ENCODE data around the gene SASH1. TPM values are rescaled to one million over a fixed set of nuclear protein-coding genes. Genes with fewer than 3 reads are reported as not detected.

The SASH1 gene
- total RNA-seq, 1 experiment from 2014 or later, result 27.4 TPM

DNA sequence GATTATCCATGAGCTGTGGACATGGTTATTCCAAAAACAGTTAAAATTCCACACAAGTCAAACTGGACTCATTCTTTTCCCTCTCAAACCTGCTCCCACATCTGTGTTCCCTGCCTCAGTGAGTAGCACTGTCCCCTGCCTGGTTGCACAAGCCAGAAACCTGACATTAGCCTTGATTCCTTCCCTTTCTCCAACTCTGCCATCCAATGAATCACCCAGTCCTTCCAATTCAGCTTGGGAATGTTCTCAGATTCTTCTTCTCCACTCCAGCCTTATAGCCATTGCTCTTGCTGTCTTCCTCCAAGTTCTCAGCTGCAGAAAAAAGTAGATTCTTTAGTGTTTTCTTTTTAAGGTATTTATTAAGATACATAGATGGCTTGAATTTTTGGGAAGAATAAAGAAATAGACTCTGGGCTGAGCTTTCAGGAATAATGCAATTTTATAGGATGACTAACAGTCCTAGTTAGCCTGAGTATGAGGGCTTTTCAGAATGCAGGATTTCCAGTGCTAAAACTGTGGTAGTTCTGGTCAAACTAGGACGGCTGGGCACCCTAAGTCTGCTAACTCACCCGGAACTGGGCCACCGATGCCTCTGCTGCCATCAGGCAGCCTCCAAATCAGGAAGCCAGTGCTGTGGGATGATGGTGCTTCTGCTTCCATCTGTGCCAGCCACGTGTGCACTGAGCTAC lies 18.2 kb upstream of the SASH1 start:
- no peak overlapping the region for H3K4me3 Mint-ChIP-seq
- TF ChIP-seq ATF6 (CRISPR knock-in tag; IDR thresholded peaks at IDR 0.05) (no peak), ZBTB43 (CRISPR knock-in tag; IDR thresholded peaks at IDR 0.05) (no peak), ZNF263 (CRISPR knock-in tag; IDR thresholded peaks at IDR 0.05; ENCODE audit: low read depth) (no peak), NFYB (CRISPR knock-in tag; conservative IDR thresholded peaks at IDR 0.05; ENCODE audit: low read depth) (no peak), IRF2 (CRISPR knock-in tag; IDR thresholded peaks at IDR 0.05; ENCODE audit: borderline replicate concordance, low read depth) (no peak), ZNF396 (CRISPR knock-in tag; IDR thresholded peaks at IDR 0.05; ENCODE audit: borderline replicate concordance) (no peak), SMAD3 (CRISPR knock-in tag; IDR thresholded peaks at IDR 0.05; ENCODE audit: borderline replicate concordance) (no peak), ZNF423 (CRISPR knock-in tag; IDR thresholded peaks at IDR 0.05) (no peak)
- TF ChIP-seq, protein P1, sequence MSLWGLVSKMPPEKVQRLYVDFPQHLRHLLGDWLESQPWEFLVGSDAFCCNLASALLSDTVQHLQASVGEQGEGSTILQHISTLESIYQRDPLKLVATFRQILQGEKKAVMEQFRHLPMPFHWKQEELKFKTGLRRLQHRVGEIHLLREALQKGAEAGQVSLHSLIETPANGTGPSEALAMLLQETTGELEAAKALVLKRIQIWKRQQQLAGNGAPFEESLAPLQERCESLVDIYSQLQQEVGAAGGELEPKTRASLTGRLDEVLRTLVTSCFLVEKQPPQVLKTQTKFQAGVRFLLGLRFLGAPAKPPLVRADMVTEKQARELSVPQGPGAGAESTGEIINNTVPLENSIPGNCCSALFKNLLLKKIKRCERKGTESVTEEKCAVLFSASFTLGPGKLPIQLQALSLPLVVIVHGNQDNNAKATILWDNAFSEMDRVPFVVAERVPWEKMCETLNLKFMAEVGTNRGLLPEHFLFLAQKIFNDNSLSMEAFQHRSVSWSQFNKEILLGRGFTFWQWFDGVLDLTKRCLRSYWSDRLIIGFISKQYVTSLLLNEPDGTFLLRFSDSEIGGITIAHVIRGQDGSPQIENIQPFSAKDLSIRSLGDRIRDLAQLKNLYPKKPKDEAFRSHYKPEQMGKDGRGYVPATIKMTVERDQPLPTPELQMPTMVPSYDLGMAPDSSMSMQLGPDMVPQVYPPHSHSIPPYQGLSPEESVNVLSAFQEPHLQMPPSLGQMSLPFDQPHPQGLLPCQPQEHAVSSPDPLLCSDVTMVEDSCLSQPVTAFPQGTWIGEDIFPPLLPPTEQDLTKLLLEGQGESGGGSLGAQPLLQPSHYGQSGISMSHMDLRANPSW (CRISPR knock-in tag; conservative IDR thresholded peaks at IDR 0.05; ENCODE audit: low read depth), result no peak
- TF ChIP-seq, protein P2, sequence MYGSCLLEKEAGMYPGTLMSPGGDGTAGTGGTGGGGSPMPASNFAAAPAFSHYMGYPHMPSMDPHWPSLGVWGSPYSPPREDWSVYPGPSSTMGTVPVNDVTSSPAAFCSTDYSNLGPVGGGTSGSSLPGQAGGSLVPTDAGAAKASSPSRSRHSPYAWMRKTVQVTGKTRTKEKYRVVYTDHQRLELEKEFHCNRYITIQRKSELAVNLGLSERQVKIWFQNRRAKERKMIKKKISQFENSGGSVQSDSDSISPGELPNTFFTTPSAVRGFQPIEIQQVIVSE (CRISPR knock-in tag; IDR thresholded peaks at IDR 0.05; ENCODE audit: borderline replicate concordance), result no peak
- TF ChIP-seq, protein P3, sequence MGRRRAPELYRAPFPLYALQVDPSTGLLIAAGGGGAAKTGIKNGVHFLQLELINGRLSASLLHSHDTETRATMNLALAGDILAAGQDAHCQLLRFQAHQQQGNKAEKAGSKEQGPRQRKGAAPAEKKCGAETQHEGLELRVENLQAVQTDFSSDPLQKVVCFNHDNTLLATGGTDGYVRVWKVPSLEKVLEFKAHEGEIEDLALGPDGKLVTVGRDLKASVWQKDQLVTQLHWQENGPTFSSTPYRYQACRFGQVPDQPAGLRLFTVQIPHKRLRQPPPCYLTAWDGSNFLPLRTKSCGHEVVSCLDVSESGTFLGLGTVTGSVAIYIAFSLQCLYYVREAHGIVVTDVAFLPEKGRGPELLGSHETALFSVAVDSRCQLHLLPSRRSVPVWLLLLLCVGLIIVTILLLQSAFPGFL (CRISPR knock-in tag; IDR thresholded peaks at IDR 0.05; ENCODE audit: borderline replicate concordance), result no peak
- TF ChIP-seq, protein P4, sequence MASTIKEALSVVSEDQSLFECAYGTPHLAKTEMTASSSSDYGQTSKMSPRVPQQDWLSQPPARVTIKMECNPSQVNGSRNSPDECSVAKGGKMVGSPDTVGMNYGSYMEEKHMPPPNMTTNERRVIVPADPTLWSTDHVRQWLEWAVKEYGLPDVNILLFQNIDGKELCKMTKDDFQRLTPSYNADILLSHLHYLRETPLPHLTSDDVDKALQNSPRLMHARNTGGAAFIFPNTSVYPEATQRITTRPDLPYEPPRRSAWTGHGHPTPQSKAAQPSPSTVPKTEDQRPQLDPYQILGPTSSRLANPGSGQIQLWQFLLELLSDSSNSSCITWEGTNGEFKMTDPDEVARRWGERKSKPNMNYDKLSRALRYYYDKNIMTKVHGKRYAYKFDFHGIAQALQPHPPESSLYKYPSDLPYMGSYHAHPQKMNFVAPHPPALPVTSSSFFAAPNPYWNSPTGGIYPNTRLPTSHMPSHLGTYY (CRISPR knock-in tag; IDR thresholded peaks at IDR 0.05), result no peak
- TF ChIP-seq, protein P5, sequence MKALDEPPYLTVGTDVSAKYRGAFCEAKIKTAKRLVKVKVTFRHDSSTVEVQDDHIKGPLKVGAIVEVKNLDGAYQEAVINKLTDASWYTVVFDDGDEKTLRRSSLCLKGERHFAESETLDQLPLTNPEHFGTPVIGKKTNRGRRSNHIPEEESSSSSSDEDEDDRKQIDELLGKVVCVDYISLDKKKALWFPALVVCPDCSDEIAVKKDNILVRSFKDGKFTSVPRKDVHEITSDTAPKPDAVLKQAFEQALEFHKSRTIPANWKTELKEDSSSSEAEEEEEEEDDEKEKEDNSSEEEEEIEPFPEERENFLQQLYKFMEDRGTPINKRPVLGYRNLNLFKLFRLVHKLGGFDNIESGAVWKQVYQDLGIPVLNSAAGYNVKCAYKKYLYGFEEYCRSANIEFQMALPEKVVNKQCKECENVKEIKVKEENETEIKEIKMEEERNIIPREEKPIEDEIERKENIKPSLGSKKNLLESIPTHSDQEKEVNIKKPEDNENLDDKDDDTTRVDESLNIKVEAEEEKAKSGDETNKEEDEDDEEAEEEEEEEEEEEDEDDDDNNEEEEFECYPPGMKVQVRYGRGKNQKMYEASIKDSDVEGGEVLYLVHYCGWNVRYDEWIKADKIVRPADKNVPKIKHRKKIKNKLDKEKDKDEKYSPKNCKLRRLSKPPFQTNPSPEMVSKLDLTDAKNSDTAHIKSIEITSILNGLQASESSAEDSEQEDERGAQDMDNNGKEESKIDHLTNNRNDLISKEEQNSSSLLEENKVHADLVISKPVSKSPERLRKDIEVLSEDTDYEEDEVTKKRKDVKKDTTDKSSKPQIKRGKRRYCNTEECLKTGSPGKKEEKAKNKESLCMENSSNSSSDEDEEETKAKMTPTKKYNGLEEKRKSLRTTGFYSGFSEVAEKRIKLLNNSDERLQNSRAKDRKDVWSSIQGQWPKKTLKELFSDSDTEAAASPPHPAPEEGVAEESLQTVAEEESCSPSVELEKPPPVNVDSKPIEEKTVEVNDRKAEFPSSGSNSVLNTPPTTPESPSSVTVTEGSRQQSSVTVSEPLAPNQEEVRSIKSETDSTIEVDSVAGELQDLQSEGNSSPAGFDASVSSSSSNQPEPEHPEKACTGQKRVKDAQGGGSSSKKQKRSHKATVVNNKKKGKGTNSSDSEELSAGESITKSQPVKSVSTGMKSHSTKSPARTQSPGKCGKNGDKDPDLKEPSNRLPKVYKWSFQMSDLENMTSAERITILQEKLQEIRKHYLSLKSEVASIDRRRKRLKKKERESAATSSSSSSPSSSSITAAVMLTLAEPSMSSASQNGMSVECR (CRISPR knock-in tag; IDR thresholded peaks at IDR 0.05; ENCODE audit: borderline replicate concordance), result no peak
- CTCF ChIA-PET, result no interaction called here
- H3K27me3 Mint-ChIP-seq (ENCODE audit: low read depth), result no peaks in the 10 kb centered on the region
- no peak for ATAC-seq
- H3K4me1 Mint-ChIP-seq, result no peaks in the 10 kb centered on the region
- POLR2A ChIA-PET, result no interaction called here
- no peaks in the 10 kb centered on the region for H3K36me3 Mint-ChIP-seq
- no peak overlapping the region for H3K27ac Mint-ChIP-seq
- H3K9me3 Mint-ChIP-seq, result no peaks in the 10 kb centered on the region; the same call in 1 of the 2 replicates
- DNase-seq (ENCODE audit: low spot score), result no peak

All from WTC11 (cell line).